SK-N-SH treated with all-trans-retinoic acid at 6 μM for 48 hours (cell line): ENCODE data around the gene OR2AP1.

ENCODE experiments used
- ATAC-seq: fragments of 200-7000 bp; cut with Tn5 transposase; 3 replicates; pipeline ENCODE4 v1.9.1; 2020; ENCODE audit warnings: mild to moderate bottlenecking, moderate library complexity
- ARNTL ChIP-seq: fragments of 450-650 bp; formaldehyde crosslinking; IDR thresholded peaks from 2 replicates; pipeline ENCODE4 v1.5.0; 2020; ENCODE audit warnings: low read depth, mild to moderate bottlenecking, moderate library complexity, borderline replicate concordance
- BACH2 ChIP-seq: fragments of 250-450 bp; sonication (Bioruptor Pico); IDR thresholded peaks from 2 replicates; pipeline ENCODE4 v1.9.0; 2021; ENCODE audit warnings: mild to moderate bottlenecking, borderline replicate concordance
- CSDC2 ChIP-seq: fragments of 250-450 bp; sonication (Bioruptor Pico); IDR thresholded peaks from 2 replicates; pipeline ENCODE4 v1.5.0; 2020; ENCODE audit warnings: mild to moderate bottlenecking, moderate library complexity
- ESRRG ChIP-seq: fragments of 250-450 bp; sonication (Bioruptor Pico); IDR thresholded peaks from 2 replicates; pipeline ENCODE4 v1.6.1; 2021; ENCODE audit warnings: mild to moderate bottlenecking
- GLIS3 ChIP-seq: fragments of 250-450 bp; sonication (Bioruptor Pico); IDR thresholded peaks from 2 replicates; pipeline ENCODE4 v1.5.0; 2020; ENCODE audit warnings: mild to moderate bottlenecking, moderate library complexity
- ISL1 ChIP-seq: fragments of 250-450 bp; sonication (Bioruptor Pico); IDR thresholded peaks from 2 replicates; pipeline ENCODE4 v2.1.2; 2022; ENCODE audit warnings: mild to moderate bottlenecking, moderate library complexity
- PPARA ChIP-seq: fragments of 250-450 bp; sonication (Bioruptor Pico); IDR thresholded peaks from 2 replicates; pipeline ENCODE4 v1.5.0; 2020; ENCODE audit warnings: mild to moderate bottlenecking, borderline replicate concordance
- RARB ChIP-seq: fragments of 250-450 bp; sonication (Bioruptor Pico); IDR thresholded peaks from 2 replicates; pipeline ENCODE4 v1.8.0; 2021; ENCODE audit warnings: mild to moderate bottlenecking, moderate library complexity
- SNAI2 ChIP-seq: fragments of 250-450 bp; sonication (Bioruptor Pico); IDR thresholded peaks from 2 replicates; pipeline ENCODE4 v1.5.0; 2020; ENCODE audit warnings: mild to moderate bottlenecking, moderate library complexity
- TOX ChIP-seq: fragments of 250-450 bp; sonication (Bioruptor Pico); IDR thresholded peaks from 2 replicates; pipeline ENCODE4 v1.8.0; 2021; ENCODE audit warnings: mild to moderate bottlenecking, moderate library complexity, borderline replicate concordance
- TSHZ2 ChIP-seq: fragments of 250-450 bp; sonication (Bioruptor Pico); IDR thresholded peaks from 2 replicates; pipeline ENCODE4 v1.5.0; 2020; ENCODE audit warnings: mild to moderate bottlenecking, moderate library complexity
- ZC3H10 ChIP-seq: fragments of 250-450 bp; sonication (Bioruptor Pico); IDR thresholded peaks from 2 replicates; pipeline ENCODE4 v1.5.1; 2021; ENCODE audit warnings: mild to moderate bottlenecking, moderate library complexity
- ZFP3 ChIP-seq: fragments of 250-450 bp; sonication (Bioruptor Pico); IDR thresholded peaks from 2 replicates; pipeline ENCODE4 v1.5.0; 2020; ENCODE audit warnings: mild to moderate bottlenecking, moderate library complexity
- ZFP30 ChIP-seq: fragments of 450-650 bp; formaldehyde crosslinking; IDR thresholded peaks from 2 replicates; pipeline ENCODE4 v1.5.0; 2022; ENCODE audit warnings: mild to moderate bottlenecking, moderate library complexity
- ZNF565 ChIP-seq: fragments of 450-650 bp; formaldehyde crosslinking; conservative IDR thresholded peaks from 2 replicates; pipeline ENCODE4 v1.5.0; 2020; ENCODE audit warnings: low read depth, mild to moderate bottlenecking, moderate library complexity
- ZNF70 ChIP-seq: fragments of 450-650 bp; formaldehyde crosslinking; IDR thresholded peaks from 2 replicates; pipeline ENCODE4 v1.5.0; 2020; ENCODE audit warnings: mild to moderate bottlenecking, moderate library complexity
- ZNF8 ChIP-seq: fragments of 450-650 bp; formaldehyde crosslinking; IDR thresholded peaks from 2 replicates; pipeline ENCODE4 v1.5.0; 2020; ENCODE audit warnings: mild to moderate bottlenecking, moderate library complexity
- TF ChIP-seq, protein P1 (sequence below): fragments of 250-450 bp; sonication (Bioruptor Pico); IDR thresholded peaks from 2 replicates; pipeline ENCODE4 v1.8.0; 2020; ENCODE audit warnings: mild to moderate bottlenecking, moderate library complexity, borderline replicate concordance
- TF ChIP-seq, protein P2 (sequence below): fragments of 250-450 bp; sonication (Bioruptor Pico); IDR thresholded peaks from 2 replicates; pipeline ENCODE4 v1.5.1; 2020; ENCODE audit warnings: low read depth, mild to moderate bottlenecking, moderate library complexity
- TF ChIP-seq, protein P3 (sequence below): fragments of 250-450 bp; sonication (Bioruptor Pico); IDR thresholded peaks from 2 replicates; pipeline ENCODE4 v1.5.1; 2021; ENCODE audit warnings: mild to moderate bottlenecking, moderate library complexity

OR2AP1 gene

DNA sequence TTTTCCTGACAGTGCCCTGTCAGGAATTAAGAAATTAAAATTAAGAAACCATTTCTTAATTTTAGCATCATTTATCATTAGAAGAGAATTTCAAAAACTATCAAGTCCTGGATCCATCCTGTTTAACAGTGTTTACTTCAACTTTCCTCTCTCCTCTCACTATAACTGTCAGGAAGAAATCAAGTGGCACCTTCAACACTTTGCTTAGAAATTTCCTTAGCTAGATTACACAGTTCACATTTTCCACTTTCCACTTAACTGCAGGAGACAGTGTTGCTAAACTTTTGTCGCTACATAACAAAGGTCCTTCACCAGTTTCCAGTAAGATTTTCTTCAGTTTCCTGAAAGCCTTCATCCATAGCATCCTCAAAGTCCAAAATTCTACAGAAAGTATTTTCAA, 42.5 kb downstream of the OR2AP1 start (continued):
- TF ChIP-seq, protein P1, sequence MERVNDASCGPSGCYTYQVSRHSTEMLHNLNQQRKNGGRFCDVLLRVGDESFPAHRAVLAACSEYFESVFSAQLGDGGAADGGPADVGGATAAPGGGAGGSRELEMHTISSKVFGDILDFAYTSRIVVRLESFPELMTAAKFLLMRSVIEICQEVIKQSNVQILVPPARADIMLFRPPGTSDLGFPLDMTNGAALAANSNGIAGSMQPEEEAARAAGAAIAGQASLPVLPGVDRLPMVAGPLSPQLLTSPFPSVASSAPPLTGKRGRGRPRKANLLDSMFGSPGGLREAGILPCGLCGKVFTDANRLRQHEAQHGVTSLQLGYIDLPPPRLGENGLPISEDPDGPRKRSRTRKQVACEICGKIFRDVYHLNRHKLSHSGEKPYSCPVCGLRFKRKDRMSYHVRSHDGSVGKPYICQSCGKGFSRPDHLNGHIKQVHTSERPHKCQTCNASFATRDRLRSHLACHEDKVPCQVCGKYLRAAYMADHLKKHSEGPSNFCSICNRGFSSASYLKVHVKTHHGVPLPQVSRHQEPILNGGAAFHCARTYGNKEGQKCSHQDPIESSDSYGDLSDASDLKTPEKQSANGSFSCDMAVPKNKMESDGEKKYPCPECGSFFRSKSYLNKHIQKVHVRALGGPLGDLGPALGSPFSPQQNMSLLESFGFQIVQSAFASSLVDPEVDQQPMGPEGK (CRISPR knock-in tag) = no peak
- TF ChIP-seq RARB (CRISPR knock-in tag) = no peak
- no peak for TF ChIP-seq ZNF70 (CRISPR knock-in tag)
- TF ChIP-seq ISL1 = no peak
- TF ChIP-seq, all 23 proteins: peak for 0

GRCh38 chr12:55619354-55620138, 47.3 kb downstream of the OR2AP1 start:
- TF ChIP-seq ARNTL = no peak
- TF ChIP-seq, all 23 proteins: peak for 0
- peak; percentile 98 for ATAC-seq

- no peak for TF ChIP-seq ESRRG
- TF ChIP-seq ZFP3 (CRISPR knock-in tag) = no peak
- TF ChIP-seq TSHZ2 (CRISPR knock-in tag) = no peak
- no peak for TF ChIP-seq SNAI2 (CRISPR knock-in tag)
- no peak for TF ChIP-seq PPARA (CRISPR knock-in tag)
- TF ChIP-seq TOX = no peak
- TF ChIP-seq GLIS3 (CRISPR knock-in tag) = no peak
- TF ChIP-seq ARNTL = no peak
- TF ChIP-seq RARB (CRISPR knock-in tag) = no peak
- no peak for TF ChIP-seq ZNF8
- TF ChIP-seq BACH2 (CRISPR knock-in tag) = no peak
- TF ChIP-seq ZFP30 (CRISPR knock-in tag) = no peak
- TF ChIP-seq ZNF70 (CRISPR knock-in tag) = no peak
- TF ChIP-seq, protein P1 (CRISPR knock-in tag) = no peak
- no peak for TF ChIP-seq ZC3H10 (CRISPR knock-in tag)
- TF ChIP-seq, protein P2, sequence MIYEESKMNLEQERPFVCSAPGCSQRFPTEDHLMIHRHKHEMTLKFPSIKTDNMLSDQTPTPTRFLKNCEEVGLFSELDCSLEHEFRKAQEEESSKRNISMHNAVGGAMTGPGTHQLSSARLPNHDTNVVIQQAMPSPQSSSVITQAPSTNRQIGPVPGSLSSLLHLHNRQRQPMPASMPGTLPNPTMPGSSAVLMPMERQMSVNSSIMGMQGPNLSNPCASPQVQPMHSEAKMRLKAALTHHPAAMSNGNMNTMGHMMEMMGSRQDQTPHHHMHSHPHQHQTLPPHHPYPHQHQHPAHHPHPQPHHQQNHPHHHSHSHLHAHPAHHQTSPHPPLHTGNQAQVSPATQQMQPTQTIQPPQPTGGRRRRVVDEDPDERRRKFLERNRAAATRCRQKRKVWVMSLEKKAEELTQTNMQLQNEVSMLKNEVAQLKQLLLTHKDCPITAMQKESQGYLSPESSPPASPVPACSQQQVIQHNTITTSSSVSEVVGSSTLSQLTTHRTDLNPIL = no peak
- TF ChIP-seq, protein P3, sequence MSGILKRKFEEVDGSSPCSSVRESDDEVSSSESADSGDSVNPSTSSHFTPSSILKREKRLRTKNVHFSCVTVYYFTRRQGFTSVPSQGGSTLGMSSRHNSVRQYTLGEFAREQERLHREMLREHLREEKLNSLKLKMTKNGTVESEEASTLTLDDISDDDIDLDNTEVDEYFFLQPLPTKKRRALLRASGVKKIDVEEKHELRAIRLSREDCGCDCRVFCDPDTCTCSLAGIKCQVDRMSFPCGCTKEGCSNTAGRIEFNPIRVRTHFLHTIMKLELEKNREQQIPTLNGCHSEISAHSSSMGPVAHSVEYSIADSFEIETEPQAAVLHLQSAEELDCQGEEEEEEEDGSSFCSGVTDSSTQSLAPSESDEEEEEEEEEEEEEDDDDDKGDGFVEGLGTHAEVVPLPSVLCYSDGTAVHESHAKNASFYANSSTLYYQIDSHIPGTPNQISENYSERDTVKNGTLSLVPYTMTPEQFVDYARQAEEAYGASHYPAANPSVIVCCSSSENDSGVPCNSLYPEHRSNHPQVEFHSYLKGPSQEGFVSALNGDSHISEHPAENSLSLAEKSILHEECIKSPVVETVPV (CRISPR knock-in tag) = no peak
- TF ChIP-seq CSDC2 (CRISPR knock-in tag) = no peak
- no peak for TF ChIP-seq ZNF565 (CRISPR knock-in tag)
- no peak for ATAC-seq
Observed at GRCh38 chr12:55624056-55624455, 51.8 kb downstream of the OR2AP1 start.
